Limb (tissue), 2 donors: ENCODE measurements around the gene PITX3.
"Not testable (repeated sequence)": the region's sequence is repeated elsewhere in the genome, so short reads cannot be mapped to it uniquely, and the experiment has no call there.

ENCODE experiments used
- DNase-seq, 2 donors: peaks; one replicate each; pipeline ENCODE4 v3.0.0-alpha.2; 2016; ENCODE audit errors: extremely low spot score in 2 of 2

Gene PITX3

DNA sequence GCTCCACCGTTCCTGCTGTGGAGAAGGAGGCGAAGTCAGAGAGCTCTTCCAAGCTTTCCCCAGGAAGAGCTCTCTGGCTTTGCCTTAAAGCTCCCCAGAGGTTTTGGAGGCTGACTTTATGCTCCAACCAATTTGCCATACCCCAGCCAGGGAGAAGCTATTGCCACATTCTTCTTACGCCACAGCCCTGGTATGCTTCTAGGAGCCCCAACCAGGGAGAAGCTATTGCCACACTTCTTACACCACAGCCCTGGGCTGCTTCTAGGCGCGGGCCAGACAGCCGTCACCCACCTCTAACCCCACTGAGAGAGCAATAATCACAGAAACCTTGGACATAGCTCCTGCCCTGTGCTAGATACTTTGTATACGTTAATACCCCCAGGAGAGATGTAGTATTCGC lies 14.3 kb downstream of the PITX3 start:
- no peak for DNase-seq

DNA sequence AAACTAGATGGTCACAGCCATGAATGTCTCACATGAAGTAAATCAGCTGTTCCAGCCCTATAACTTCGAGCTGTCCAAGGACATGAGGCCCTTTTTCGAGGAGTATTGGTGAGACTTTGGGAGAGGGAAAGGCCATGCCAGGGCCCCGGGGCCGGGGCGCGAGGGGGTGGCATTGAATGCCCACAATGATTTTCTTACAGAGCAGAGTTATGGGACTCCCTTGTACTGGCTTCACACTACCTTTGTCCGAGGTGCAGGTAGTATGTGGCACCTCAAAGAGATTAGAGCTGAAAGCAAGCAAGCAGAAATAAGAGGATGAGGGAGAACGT lies 14.8 kb downstream of the PITX3 start:
- DNase-seq, result no peak

DNA sequence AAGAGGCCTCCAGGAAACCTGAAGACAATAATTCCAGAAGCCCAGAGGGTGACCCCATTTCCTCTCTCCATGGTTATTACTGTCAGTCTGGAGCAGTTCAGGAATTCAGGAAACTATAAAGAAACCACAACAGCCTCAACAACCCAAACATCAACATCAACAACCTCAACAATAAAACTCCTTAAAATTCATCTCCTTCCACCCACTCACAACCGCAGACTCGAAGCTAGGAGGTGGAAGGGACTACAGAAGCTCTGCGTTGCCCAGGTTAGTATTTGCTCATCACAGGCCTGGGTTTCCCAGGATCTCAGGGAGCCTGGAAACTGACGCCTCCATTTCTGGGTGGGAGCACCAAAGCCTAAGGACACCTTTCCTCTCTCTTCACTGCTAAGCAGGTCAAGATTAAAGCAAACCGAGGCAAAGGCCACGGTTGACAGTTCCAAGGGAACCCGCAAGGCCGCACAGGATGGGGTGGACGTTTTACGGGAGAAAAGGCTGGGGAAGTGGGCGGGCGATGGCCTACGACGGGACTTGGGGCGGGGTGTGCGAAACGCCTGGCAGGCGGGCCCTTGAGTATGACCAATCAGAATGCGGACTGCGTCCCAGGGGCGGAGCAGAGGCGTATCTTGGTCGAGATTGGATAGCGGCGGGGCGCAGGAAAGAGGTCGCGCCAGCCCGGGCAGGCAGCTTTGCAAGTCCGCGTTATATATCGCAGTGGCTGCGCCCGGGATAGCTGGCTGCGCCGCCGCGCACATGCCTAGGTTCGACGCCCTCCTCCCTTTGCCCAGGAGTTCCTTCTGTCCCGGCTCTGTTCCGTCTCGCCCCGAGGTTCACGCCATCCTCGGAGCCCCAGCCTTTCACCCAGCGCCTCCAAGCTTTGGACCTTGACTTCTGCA lies 15.4 kb downstream of the PITX3 start, which contains the start of gene ELOVL3:
Gene ELOVL3 (plus strand): TSS at position 654 of the 896 bp plus-strand sequence. CDS start 250 bp downstream, outside the sequence.
- DNase-seq, result peak; percentile 93 to 96

DNA sequence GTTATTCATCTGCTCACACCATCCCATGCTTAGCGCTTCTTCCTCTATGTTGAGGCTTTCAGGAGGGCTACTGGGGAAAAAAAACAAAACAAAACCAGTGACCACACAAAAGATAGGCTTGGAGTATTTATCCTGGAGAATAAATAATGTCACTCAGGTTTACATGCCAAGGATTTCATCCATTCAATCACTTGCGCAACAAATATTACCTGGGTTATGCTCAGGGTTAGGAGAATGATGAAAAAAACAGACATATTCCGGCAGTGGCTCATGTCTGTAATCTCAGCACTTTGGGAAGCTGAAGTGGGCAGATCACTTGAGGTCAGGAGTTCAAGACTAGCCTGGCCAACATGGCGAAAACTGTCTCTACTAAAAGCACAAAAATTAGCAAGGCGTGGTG lies 18.5 kb downstream of the PITX3 start:
- DNase-seq, result no peak

DNA sequence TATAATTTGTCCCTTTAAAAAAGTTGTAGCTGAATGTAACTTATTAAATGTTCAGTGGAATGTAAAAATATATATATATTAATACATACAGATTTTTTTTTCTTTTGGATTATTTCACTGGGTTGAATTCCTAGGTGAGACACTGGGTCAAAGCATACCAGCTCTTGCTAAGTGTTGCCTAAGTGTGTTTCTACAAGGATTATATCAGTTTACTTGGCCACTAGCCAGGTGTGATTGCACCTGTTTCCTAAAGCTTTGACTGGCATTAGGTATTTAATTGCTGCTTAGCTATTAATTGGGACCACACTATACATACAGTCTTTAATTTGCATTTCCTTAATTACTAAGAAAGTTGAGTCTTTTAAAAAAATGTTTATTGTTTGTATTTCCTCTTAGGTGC lies 20.7 kb downstream of the PITX3 start:
- no peak for DNase-seq

DNA sequence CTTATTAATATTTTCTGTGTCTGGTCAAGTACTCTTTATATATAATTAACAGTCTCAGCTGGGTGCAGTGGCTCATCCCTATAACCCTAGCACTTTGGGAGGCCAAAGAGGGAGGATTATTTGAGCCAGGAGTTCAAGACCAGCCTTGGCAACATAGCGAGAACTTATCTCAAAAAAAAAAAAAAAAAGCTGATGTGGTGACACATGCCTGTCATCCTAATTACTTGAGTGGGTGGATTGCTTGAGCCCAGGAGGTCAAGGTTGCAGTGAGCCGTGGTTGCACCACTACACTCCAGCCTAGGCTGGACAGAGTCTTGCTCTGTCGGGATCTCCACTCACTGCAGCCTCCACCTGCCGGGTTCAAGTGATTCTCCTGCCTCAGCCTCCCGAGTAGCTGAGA lies 21.9 kb downstream of the PITX3 start:
- no peak for DNase-seq

DNA sequence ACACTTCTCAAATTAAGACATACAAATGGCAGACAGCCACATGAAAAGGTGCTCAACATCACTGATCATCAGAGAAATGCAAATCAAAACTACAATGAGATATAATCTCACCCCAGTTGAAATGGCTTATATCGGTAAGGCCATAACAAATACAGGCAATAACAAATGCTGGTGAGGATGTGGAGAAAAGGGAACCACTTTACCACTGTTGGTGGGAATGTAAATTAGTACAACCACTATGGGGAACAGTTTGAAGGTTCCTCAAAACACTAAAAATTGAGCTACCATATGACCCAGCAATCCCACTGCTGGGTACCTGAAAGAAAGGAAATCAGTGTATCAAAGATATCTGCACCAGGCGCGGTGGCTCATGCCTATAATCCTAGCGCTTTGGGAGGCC lies 27.7 kb downstream of the PITX3 start:
- not testable (repeated sequence) for DNase-seq

DNA sequence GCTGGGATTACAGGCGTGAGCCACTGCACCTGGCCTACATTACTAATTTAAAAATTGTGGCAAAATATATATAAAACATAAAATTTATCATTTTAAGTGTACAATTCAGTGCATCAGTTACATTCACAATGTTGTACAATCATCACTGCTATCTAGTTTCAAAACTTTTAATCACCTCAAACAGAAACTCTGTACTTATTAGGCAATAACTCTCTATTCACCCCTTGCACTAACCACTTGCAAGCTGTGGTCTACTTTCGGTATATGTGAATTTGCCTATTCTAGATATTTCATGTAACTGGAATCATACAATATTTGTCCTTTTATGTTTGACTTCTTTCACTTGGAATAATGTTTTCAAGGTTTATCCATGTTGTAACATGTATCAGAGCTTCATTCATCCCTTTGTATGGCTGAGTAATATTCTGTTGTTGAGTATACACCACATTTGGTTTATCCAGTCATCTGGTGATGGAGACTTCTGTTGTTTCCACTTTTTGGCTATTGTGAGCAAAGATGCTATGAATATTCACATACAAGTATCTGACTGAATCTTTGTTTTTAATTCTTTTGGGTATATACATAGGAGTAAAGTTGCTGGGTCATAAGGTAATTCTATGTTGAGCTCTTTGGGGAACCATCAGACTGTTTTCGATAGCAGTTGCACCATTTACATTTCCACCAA lies 29.6 kb downstream of the PITX3 start:
- DNase-seq, result no peak

DNA sequence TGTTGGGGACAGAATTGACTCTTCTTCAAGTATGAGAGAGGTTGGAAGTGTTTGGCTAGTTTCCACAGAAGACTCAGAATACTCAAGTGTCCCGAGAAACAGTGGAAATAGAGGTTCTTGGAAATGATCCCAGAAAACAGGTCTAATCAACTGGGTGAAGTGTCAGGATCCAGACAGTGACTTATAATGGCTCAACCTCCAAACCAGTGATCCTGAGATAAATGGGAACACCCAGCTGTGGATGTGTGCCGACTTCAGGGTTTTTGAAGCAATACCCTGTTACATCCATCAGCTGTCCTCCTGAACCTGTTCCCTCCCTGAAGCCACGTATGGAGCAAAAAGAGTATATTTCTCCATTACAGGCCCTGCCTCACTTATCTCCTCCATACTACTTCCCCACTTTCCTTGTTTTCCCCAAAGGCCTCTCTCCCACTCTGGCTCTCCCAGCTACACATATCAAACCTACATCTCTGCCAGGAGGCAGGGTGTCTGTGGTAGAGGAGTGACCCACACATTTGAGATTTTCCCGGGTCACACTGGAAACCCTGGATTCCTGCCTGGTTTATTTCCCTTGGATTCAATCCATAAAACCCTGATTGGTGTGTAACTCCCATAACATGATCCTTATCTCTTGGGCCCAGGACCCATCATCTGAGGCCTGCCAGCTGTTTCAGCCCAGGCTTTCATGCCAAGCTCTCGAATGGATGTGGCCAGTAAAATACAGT lies 32.8 kb downstream of the PITX3 start:
- DNase-seq, result no peak

DNA sequence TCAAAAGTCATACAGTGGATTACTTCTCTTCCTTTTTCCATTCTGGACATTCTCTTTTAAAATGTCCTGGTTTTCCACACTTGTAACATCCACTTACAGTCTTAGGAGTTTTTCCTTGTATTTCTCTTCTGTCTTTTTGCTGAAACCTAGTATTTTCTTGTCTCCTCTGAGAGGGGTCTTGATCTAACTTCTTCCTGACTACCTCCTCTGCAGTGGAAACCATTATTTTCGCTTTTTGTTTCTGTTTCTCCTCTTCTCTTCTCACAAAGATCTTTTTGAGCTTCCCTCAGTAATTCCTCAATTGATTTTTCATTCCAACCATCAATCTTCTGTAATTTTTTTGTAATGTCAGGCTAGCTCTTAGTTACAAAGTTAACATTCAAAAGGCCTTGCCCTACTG lies 38.9 kb downstream of the PITX3 start:
- no peak for DNase-seq

DNA sequence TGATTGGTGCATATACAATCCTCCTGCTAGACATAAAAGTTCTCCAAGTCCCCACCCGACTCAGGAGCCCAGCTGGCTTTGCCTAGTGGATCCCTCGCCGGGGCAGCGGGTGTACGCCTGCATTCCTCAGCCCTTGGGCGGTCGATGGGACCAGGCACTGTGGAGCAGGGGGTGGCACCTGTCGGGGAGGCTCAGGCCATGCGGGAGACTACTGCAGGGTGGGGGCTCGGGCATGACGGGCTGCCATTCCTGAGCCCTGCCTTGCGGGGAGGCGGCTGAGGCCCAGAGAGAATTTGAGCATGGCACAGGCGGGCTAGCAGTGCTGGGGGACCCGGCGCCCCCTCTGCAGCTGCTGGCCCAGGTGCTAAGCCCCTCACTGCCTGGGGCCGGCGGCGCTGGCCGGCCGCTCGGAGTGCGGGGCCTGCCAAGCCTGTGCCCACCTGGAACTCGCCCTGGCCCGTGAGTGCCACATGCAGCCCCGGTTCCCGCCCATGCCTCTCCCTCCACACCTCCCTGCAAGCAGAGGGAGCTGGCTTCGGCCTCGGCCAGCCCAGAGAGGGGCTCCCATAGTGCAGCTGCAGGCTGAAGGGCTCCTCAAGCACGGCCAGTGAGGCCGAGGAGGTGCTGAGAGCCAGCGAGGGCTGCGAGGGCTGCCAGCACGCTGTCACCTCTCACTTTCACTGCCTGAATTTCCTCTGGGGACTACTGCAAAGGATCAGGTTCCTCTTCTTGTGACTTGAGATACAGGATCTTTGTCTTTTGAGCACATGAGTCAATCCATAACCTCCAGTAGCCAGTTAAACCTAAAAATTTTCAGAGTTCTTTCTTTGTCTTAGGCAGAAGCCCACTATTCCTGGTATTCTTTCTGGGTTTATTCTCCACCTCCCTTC lies 40.3 kb downstream of the PITX3 start:
- DNase-seq, result no peak

DNA sequence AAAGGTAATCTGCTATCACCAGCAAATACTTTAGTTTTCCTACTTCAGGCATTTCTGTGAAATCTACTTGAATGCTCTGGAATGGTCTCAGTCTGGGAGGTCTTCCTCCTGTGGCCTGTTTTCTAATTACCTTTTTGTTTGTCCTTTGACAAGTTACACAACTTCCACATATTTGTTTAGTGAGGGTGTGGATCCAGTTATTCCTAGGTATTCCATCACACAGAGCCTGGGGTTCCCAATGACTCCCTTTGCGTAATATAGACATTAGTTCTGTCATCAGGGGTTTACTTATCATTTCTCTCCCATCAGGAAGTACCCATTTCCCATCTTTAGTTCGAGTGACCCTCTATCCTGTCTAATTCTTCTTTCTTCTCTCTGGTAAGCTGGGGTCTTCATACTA lies 43.3 kb downstream of the PITX3 start:
- no peak for DNase-seq

DNA sequence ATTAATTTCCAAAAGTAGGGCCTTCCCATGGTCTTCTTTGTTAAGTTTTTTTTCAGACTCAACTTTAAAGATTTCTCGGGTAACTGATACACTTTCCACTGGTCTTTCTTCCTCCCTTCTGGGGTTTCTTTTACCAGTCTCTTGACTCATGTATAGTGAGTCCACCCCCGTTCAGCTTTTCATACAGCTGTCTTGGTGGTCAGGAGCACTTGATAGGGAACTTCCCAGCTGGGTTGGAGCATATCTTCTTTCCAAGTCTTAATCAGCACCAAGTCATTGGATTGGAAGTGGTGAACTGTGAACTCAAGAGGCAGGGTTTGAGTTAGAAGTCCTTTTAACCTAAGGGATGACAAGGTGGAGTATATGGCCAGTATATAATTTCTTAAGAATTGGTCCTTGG lies 44.4 kb downstream of the PITX3 start:
- no peak for DNase-seq

DNA sequence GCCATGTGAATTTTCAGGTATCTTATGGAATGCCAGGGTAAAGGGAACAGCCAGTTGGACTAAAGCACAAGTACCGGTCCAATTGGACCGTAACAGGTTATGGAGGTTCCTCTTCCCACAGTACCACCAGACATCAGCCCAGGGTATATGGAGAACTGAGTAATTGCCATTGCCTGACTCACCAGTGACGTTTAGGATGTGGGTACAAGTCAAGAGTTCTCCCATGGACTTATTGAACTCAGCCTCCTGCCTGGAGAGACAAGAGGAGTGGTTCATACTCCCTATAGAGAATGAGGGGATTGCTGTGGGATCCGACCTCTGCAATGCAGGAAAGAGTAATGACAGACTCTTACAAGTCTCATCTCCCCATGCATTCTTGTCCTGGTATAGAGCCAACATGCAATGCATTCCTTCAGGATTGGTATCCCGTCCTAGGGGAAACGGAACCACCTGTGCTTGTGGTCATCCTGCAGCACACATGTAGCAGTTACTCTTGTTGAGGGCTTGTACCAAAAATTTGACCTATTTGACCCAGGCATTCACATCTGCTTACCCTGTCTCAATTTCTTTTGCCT lies 45.9 kb downstream of the PITX3 start:
- no peak for DNase-seq

DNA sequence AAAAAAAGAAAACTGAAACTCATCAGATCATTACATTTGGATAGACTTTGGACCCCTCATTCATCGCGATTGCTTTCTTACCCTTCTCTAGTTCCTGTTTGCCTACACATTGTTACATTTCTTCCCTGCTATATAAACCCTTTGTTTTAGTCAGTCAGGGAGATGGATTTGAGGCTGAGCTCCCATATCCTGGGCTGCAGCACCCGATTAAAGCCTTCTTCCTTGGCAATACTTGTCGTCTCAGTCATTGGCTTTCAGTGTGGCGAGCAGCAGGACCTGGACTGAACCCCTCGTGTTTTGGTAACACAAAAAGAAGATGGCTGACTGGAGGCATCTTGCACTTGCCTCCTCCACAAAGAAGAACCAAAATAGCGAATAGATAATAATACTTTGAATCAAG lies 49.4 kb downstream of the PITX3 start:
- no peak for DNase-seq

DNA sequence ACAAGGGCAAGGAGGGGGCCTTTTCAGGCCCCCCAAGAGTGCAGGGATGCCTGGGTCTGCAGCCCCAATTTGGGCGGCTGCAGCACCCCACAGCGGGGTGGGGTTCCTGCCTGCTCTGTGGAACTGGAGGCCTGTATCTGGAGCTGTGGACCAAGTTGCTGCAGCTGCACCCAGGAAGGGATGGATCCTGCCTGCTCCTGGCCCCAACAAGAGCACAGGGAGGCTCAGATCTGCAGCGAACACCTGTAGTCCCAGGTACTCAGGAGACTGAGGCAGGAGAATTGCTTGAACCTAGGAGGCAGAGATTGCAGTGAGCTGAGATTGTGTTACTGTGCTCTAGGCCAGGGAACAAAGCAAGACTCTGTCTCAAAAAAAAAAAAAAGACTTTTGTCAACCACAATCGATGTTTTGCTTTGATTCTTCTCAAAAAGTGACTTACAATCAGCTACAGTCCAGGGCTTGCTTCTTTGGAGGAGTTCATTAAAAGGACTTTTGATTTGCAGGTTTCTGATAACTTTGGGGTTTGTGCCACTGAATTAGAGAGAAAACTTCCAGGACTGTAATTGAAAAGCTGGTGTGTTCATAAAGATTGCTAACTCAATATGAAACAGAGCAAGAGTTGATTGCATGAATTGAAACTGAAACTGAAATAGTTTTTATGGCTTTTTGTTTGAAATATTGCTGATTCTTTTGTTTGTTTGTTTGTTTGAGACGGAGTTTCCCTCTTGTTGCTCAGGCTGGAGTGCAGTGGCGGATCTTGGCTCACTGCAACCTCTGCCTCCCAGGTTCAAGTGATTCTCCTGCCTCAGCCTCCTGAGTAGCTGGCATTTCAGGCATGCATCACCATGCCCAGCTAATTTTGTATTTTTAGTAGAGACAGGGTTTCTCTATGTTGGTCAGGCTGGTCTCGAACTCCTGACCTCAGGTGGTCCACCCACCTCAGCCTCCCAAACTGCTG lies 52.1 kb downstream of the PITX3 start:
- not testable (repeated sequence) for DNase-seq

DNA sequence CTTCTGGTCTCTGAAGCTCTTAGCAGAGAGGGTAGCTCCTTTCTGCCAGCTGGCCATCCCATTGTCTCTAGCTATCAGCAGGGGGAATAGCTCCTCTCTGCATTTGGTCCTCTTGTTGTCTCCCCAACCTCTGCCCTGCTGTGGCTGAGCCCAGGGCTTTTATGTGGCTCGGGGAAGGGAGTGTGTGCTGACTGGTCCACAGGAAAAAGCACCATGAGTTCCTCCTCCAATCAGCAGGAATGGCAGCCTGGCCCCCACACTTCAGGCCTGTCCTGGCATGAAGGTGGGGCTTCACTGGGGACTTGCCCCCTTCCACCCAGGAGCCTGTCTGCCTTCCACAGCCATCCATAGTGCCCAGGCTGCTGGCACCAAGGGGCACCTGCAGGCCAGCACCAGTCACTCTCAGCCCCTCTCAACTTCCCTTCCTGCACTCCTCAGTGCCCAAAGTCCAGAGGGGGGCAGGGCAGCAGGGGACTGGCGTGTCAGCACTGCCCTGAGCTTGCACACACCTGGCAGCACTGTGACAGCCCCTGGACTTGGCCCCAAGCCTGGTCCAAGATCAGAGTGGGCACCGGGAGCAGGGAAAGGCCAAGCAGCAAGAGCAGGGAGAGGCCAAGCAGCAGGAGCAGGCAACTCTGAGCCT lies 52.9 kb downstream of the PITX3 start:
- DNase-seq, result no peak

DNA sequence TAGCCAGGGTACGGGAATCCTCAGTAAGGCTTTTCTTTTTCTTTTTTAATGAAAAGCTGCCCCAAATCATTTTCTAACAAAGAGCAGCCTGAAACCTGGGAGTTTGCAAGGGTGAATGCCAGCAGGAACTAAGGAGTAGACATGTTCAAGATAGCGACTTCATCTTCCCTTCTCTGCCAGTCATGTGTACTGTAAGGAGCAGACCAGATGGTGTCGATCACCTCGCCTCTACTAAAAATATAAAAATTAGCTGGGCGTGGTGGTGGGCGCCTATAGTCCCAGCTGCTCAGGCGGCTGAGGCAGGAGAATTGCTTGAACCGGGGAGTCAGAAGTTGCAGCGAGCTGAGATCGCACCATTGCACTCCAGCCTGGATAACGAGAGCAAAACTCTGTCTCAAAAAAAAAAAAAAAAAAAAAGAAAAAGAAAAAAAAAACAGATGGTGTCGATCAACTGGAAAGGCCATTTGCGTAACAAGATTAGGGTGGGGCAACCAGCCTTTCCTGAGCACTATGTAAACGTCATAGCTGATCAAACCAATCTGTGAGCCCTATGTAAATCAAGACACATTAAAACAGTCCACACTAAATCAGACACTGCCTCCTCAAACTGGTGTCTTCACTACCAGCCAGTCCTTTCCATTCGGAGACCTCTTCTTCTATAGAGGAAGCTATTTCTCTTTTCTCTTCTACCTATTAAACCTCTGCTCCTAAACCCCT lies 55.3 kb downstream of the PITX3 start:
- DNase-seq, result peak in 1 of 2 donors; percentile 10

DNA sequence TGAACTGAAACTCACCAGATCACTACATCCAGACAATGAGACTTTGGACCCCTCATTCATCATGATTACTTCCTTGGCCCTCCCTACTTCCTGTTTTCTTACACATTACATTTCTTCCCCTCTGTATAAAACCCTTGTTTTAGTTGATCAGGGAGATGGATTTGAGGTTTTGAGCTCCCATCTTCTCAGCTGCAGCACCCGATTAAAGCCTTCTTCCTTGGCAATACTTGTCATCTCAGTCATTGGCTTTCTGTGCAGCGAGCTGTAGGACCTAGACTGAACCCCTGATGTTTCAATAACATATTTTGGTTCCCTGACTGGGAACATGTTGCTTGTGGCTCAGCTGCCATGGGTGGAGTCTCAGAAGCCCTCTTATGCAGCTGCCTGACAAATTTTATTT lies 56.0 kb downstream of the PITX3 start:
- DNase-seq, result no peak
